ENCODE measurements around the gene CGB5.
"Not testable (repeated sequence)": the region's sequence is repeated elsewhere in the genome, so short reads cannot be mapped to it uniquely, and the experiment has no call there.

The CGB5 gene

DNA sequence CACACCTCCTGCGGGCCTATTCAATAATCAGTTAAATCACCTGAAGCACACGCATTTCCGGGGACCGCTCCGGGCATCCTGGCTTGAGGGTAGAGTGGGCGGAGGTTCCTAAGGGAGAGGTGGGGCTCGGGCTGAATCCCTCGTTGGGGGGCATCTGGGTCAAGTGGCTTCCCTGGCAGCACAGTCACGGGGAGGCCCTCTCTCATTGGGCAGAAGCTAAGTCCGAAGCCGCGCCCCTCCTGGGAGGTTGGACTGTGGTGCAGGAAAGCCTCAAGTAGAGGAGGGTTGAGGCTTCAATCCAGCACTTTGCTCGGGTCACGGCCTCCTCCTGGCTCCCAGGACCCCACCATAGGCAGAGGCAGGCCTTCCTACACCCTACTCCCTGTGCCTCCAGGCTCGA is at the start of gene CGB5:
Gene CGB5 (plus strand): TSS at position 301 of the 400 bp plus-strand sequence. CDS start 362 bp downstream, outside the sequence.
- not testable (repeated sequence) for H2AFZ ChIP-seq (ENCODE audit: low read length); H3K36me3 ChIP-seq (ENCODE audit: insufficient read depth, low read length); H3K9me3 ChIP-seq (ENCODE audit: insufficient read depth, low read depth, low read length); H3K79me2 ChIP-seq (ENCODE audit: insufficient read depth, low read length); H3K9ac ChIP-seq (ENCODE audit: low read depth, low read length, poor library complexity, severe bottlenecking); H3K4me3 ChIP-seq (ENCODE audit: low read length, poor library complexity, severe bottlenecking); H4K20me1 ChIP-seq (ENCODE audit: insufficient read depth, low read length, poor library complexity, severe bottlenecking); H3K4me2 ChIP-seq (ENCODE audit: low read depth, low read length, poor library complexity, severe bottlenecking); H3F3A ChIP-seq (ENCODE audit: low read depth); H3K27me3 ChIP-seq (ENCODE audit: insufficient read depth, low read length, poor library complexity, severe bottlenecking); H3K9me2 ChIP-seq (replicated peaks; ENCODE audit: low read depth, low read length); H3K4me1 ChIP-seq (ENCODE audit: insufficient read depth, low read length, poor library complexity, severe bottlenecking)

DNA sequence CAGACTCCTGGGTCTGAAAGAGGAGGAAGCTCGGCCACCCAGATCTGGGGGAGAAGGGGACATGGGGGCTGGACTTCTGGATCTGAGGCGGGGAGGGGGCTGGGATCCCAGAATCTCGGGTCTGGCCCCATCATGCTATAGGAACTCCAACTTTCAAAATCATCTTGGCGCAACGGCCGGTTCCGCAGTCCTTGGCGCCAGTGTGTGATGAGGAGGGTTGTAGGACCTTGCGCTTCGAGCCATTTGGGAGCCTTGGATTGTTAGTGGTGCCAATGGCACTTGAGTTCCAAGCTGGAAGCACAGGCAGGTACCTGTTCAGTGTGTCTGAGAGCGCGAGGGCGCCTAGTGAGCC is 49.6 kb upstream of the CGB5 start:
- TF ChIP-seq, protein P1, sequence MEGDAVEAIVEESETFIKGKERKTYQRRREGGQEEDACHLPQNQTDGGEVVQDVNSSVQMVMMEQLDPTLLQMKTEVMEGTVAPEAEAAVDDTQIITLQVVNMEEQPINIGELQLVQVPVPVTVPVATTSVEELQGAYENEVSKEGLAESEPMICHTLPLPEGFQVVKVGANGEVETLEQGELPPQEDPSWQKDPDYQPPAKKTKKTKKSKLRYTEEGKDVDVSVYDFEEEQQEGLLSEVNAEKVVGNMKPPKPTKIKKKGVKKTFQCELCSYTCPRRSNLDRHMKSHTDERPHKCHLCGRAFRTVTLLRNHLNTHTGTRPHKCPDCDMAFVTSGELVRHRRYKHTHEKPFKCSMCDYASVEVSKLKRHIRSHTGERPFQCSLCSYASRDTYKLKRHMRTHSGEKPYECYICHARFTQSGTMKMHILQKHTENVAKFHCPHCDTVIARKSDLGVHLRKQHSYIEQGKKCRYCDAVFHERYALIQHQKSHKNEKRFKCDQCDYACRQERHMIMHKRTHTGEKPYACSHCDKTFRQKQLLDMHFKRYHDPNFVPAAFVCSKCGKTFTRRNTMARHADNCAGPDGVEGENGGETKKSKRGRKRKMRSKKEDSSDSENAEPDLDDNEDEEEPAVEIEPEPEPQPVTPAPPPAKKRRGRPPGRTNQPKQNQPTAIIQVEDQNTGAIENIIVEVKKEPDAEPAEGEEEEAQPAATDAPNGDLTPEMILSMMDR (conservative IDR thresholded peaks at IDR 0.05; ENCODE audit: low read length) = no peak
- no peak for TF ChIP-seq EZH2phosphoT487 (IDR thresholded peaks at IDR 0.05; ENCODE audit: borderline replicate concordance)
- H3K27me3 ChIP-seq (ENCODE audit: insufficient read depth, low read length, poor library complexity, severe bottlenecking) = no peaks in the 10 kb centered on the region
- no peaks in the 10 kb centered on the region for H3K9me3 ChIP-seq (ENCODE audit: insufficient read depth, low read depth, low read length)
- peak overlapping the region; percentile 89 for H3K4me3 ChIP-seq (ENCODE audit: low read length, poor library complexity, severe bottlenecking)
- H3F3A ChIP-seq (ENCODE audit: low read depth) = no peaks in the 10 kb centered on the region
- H4K20me1 ChIP-seq (ENCODE audit: insufficient read depth, low read length, poor library complexity, severe bottlenecking) = peaks cover 28% of the 10 kb centered on the region
- no peaks in the 10 kb centered on the region for H3K9me2 ChIP-seq (replicated peaks; ENCODE audit: low read depth, low read length)
- peak overlapping the region; percentile 95 for H3K9ac ChIP-seq (ENCODE audit: low read depth, low read length, poor library complexity, severe bottlenecking)
- peak overlapping the region; percentile 81 for H3K4me2 ChIP-seq (ENCODE audit: low read depth, low read length, poor library complexity, severe bottlenecking)
- peaks cover 18% of the 10 kb centered on the region for H3K4me1 ChIP-seq (ENCODE audit: insufficient read depth, low read length, poor library complexity, severe bottlenecking)
- 0 out of 2 replicates have a peak overlapping the region, but pooled peaks have one; percentile 83 for H2AFZ ChIP-seq (ENCODE audit: low read length)
- H3K36me3 ChIP-seq (ENCODE audit: insufficient read depth, low read length) = no peaks in the 10 kb centered on the region
- peaks cover 79% of the 10 kb centered on the region for H3K79me2 ChIP-seq (ENCODE audit: insufficient read depth, low read length)

DNA sequence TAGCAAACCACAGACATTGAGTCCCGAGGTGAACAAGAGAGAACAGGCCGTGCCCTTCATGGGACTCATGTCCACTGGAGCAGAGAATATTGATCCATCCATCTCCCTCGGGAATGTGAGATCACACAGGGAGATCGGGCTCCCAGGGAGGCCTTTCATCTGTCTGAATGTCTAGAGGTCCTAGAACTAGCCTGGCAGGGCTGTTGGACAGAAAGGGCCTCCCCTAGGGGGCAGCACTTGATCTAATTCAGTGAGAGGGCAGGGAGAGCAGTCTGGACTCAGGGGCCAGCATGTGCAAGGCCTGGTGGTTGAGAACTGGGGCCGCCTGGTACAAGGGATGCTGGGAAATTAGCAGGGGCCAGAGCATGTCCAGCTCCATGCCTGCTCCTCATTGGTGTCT is 45.7 kb upstream of the CGB5 start:
- peaks cover 7% of the 10 kb centered on the region for H3K4me1 ChIP-seq (ENCODE audit: insufficient read depth, low read length, poor library complexity, severe bottlenecking)
- no peak for TF ChIP-seq EZH2phosphoT487 (IDR thresholded peaks at IDR 0.05; ENCODE audit: borderline replicate concordance)
- TF ChIP-seq, protein P1 (conservative IDR thresholded peaks at IDR 0.05; ENCODE audit: low read length) = peak; percentile 79
- H3K27me3 ChIP-seq (ENCODE audit: insufficient read depth, low read length, poor library complexity, severe bottlenecking) = no peaks in the 10 kb centered on the region
- H3K9me2 ChIP-seq (replicated peaks; ENCODE audit: low read depth, low read length) = no peaks in the 10 kb centered on the region
- no peak overlapping the region for H3K4me2 ChIP-seq (ENCODE audit: low read depth, low read length, poor library complexity, severe bottlenecking)
- H2AFZ ChIP-seq (ENCODE audit: low read length) = no peak overlapping the region
- peaks cover 27% of the 10 kb centered on the region for H4K20me1 ChIP-seq (ENCODE audit: insufficient read depth, low read length, poor library complexity, severe bottlenecking)
- H3K9ac ChIP-seq (ENCODE audit: low read depth, low read length, poor library complexity, severe bottlenecking) = no peak overlapping the region
- no peaks in the 10 kb centered on the region for H3K9me3 ChIP-seq (ENCODE audit: insufficient read depth, low read depth, low read length)
- no peak overlapping the region for H3K4me3 ChIP-seq (ENCODE audit: low read length, poor library complexity, severe bottlenecking)
- H3K79me2 ChIP-seq (ENCODE audit: insufficient read depth, low read length) = peaks cover 56% of the 10 kb centered on the region
- no peaks in the 10 kb centered on the region for H3F3A ChIP-seq (ENCODE audit: low read depth)
- peaks cover 2% of the 10 kb centered on the region; the same call in 1 of the 2 replicates for H3K36me3 ChIP-seq (ENCODE audit: insufficient read depth, low read length)

Measured in Loucy (cell line).